Measurements from ENCODE around the gene POLN.

DNA sequence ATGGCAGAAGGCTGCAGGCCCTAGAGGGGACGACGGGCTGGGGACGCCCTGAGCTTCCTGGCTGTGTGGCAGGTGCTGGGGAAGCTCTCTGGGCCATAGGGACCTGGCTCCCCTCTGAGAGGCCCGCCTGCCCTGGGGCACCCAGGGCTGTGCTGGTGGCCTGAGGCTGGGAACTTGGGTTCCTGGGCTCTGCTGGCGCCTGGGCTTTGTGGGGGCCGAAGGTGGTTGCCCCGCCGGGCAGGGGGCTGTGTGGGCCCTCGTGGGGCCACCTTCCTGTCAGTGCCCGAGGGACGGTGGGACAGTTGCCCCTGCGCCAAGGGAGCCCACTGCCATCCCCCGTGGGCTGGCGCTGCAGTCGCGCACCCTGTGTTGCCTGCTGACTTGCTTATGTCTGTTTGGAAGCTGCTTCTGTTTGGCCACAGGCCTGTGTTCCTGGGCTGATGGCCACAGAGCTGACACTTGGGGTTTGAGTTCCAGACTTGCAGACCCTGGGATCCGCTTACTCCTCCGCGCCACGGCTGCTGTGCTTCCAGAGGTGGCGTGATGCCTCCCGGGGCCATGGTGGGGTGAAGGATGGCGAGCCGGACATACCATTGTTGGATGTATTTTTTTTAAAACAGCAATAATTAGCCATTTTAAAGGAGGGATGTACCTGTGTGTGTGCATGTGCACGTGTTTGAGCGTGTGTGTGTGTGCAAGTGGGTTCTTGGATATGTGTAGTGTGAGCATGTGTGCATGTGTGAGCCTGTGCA, 174.3 kb downstream of the POLN start:
- TF ChIP-seq, protein P1, sequence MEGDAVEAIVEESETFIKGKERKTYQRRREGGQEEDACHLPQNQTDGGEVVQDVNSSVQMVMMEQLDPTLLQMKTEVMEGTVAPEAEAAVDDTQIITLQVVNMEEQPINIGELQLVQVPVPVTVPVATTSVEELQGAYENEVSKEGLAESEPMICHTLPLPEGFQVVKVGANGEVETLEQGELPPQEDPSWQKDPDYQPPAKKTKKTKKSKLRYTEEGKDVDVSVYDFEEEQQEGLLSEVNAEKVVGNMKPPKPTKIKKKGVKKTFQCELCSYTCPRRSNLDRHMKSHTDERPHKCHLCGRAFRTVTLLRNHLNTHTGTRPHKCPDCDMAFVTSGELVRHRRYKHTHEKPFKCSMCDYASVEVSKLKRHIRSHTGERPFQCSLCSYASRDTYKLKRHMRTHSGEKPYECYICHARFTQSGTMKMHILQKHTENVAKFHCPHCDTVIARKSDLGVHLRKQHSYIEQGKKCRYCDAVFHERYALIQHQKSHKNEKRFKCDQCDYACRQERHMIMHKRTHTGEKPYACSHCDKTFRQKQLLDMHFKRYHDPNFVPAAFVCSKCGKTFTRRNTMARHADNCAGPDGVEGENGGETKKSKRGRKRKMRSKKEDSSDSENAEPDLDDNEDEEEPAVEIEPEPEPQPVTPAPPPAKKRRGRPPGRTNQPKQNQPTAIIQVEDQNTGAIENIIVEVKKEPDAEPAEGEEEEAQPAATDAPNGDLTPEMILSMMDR (IDR thresholded peaks at IDR 0.05), result no peak
- TF ChIP-seq POLR2A (IDR thresholded peaks at IDR 0.05), result no peak
